BJ (cell line): ENCODE measurements around the gene NAE1. TPM values are rescaled to one million over a fixed set of nuclear protein-coding genes. Genes with fewer than 3 reads are reported as not detected.

Experiments used
- CTCF ChIA-PET: fragments of 350-600 bp; formaldehyde crosslinking; extraction: SDS; loops from one replicate; lab custom pipeline; 2021; ENCODE audit warnings: antibody characterized with exemption, inconsistent platforms; lab: Yijun Ruan, JAX
- POLR2A ChIA-PET: fragments of 300-600 bp; sonication (Branson Sonifier 250); formaldehyde crosslinking; extraction: SDS; loops from one replicate; lab custom pipeline; 2021; ENCODE audit warnings: antibody characterized with exemption; lab: Charles Lee
- DNase-seq: peaks from one replicate; pipeline ENCODE4 v3.0.0-alpha.2; 2011; ENCODE audit warnings: low read depth
- H3K27me3 ChIP-seq: 2 replicates; pipeline ENCODE4 v1.6.0; 2011; ENCODE audit warnings: low read length; ENCODE audit not compliant: control insufficient read depth, insufficient read depth
- H3K36me3 ChIP-seq: 2 replicates; pipeline ENCODE4 v1.5.1; 2011; ENCODE audit warnings: low read length; ENCODE audit not compliant: control insufficient read depth, insufficient read depth
- H3K4me3 ChIP-seq: 2 replicates; pipeline ENCODE4 v1.5.1; 2011; ENCODE audit warnings: low read depth, mild to moderate bottlenecking, control low read depth, low read length
- polyA minus RNA-seq: library from RNA; depleted of rRNA, polyadenylated mRNA; stranded (reverse); fragments of >200 nt; gene quantifications from 2 replicates; pipeline ENCODE4 v1.2.3, GENCODE V29; 2011; rRNA and poly(A)+ RNA removed
- polyA plus RNA-seq: library from polyadenylated mRNA; depleted of rRNA; stranded (reverse); fragments of >200 nt; gene quantifications from 2 replicates; pipeline ENCODE4 v1.2.3, GENCODE V29; 2011; rRNA removed
- TF ChIP-seq, protein P1 (sequence below): IDR thresholded peaks from 2 replicates; pipeline ENCODE4 v1.5.1; 2011; ENCODE audit warnings: low read depth, mild to moderate bottlenecking, control low read depth, inconsistent platforms, low read length, moderate library complexity; ENCODE audit not compliant: insufficient read depth

The NAE1 gene
- polyA plus RNA-seq (27.3 and 43.6 TPM in 2 replicates), polyA minus RNA-seq (10.4 and 15.3 TPM in 2 replicates)

DNA sequence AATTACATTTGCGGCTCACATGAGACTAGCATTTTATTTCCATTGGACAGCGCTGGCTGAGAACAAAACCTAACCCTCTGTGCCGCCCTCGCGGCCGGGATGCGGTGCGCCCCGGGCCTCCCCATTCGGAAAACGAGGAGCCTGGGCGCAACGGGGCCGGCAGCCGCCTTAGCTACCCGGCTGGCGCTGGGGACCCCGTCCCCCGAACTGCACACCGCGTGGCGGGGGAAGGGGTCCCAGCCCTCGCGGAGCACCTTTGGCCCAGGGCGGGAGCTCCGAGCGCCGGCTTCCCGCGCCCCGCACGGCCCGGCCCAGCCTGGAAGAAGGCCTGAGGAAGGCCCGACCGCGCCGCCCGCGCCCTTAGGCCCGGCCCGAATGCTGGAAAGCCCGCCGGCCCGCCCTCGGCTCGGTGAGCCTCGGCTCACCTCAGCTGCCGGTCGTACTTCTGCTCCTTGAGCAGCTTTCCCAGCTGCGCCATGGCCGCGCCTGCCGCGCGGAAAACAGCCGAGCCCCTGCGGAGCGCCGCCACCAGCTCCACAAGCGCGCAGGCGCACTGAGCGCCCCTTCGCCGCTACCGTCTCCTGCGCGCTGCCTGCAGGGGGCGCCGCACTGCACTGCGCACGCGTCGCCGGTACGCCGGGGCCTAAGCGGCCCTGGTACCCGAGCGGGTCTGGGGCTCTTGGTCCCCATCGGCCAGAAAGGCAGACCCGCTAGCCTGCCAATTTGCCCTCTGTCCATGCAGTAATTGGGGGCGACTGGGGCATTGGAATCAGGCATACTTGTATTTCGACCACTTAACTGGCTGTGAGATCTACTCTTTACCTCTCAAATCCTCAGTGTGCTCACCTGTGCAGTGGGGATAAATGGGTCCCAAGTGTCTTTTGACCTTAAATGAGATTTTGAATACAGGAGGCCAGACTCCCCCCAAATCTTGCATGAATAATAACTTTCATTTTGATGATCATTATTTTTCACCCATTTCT is at the start of gene NAE1:
NAE1 (minus strand) TSS at position 555 of the 983 bp plus-strand sequence; CDS start at position 478, 77 bp downstream.
- Histone ChIP-seq H3K27me3 (no peaks in the 10 kb centered on the region), H3K4me3 (peak within 1 kb of the TSS; percentile 73), H3K36me3 (peaks cover under 1% of the 10 kb centered on the region; the same call in 1 of the 2 replicates)
- DNase-seq, result peak; percentile 32
- POLR2A ChIA-PET, result no interaction called here
- CTCF ChIA-PET, result interaction anchor here (0.6 to 3.5 kb wide), 51 partner anchors 8 to 433 kb away, joined by 3 to 50 read pairs (median 4); partner anchors contain the start of genes CA7 and DYNC1LI2
- TF ChIP-seq, protein P1, sequence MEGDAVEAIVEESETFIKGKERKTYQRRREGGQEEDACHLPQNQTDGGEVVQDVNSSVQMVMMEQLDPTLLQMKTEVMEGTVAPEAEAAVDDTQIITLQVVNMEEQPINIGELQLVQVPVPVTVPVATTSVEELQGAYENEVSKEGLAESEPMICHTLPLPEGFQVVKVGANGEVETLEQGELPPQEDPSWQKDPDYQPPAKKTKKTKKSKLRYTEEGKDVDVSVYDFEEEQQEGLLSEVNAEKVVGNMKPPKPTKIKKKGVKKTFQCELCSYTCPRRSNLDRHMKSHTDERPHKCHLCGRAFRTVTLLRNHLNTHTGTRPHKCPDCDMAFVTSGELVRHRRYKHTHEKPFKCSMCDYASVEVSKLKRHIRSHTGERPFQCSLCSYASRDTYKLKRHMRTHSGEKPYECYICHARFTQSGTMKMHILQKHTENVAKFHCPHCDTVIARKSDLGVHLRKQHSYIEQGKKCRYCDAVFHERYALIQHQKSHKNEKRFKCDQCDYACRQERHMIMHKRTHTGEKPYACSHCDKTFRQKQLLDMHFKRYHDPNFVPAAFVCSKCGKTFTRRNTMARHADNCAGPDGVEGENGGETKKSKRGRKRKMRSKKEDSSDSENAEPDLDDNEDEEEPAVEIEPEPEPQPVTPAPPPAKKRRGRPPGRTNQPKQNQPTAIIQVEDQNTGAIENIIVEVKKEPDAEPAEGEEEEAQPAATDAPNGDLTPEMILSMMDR, result peak; percentile 86

DNA sequence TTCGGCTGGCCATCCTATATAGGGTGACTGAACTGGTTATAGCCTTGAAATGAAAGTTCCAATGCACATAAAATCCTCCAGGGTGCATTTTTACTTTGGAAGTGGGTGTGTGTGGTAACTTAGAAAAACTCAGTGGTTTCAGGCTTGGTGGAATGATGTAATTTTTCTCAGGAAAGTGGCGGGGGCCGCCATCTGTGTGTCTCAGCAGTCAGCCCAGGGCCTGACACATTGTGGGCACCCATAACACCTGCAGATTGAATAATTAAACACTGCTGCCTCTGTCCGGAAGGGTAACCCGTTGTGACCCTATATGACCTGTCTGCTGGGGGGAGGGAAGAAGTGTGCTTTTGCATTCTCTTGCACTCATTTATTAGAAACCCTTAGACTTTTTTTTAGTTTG is 47.3 kb upstream of the NAE1 start:
- DNase-seq, result no peak
- ChIA-PET CTCF (interaction anchor here (0.8 to 2.0 kb wide), 2 partner anchors 10 to 48 kb away, joined by 4 to 11 read pairs; partner anchors contain the start of gene NAE1), POLR2A (no interaction called here)
- TF ChIP-seq, protein P1, result no peak
- no peaks in the 10 kb centered on the region for H3K27me3 ChIP-seq
- H3K36me3 ChIP-seq, result no peaks in the 10 kb centered on the region
- no peak overlapping the region for H3K4me3 ChIP-seq

DNA sequence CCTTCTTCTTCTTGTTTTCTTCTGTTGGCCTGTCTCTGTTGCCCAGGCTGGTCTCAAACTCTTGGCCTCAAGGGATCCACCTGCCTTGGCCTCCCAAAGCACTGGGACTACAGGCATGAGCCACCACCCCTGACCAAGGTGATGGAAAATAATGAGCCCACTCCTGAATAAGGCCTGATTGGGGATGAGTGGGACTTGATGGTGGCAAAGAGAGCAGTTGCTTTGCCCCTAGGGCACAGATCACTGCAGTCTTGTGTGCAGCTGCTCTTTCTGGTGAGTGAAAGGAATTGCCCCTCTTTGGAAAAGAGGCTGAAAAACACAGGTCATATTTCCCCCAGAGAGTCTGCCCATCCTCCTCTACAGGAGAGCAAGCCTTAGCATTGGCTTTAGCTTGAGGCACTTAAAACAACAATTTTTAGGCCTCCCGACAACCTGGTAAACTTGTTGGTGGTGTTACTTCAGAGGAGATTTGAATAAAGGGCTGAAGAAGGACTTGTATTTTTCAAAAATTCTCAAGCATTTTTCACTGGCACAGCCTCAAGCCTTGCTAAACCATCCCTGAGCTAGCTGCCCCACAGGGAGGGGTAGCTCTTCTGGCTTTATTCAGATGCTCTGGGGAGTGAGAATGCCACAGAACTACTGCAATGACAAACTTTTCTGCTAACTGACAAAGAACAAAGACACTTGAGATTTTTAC is 43.5 kb upstream of the NAE1 start:
- DNase-seq, result no peak
- TF ChIP-seq, protein P1, result no peak
- CTCF ChIA-PET, result interaction anchor here (0.8 to 2.2 kb wide), 7 partner anchors 12 to 467 kb away, joined by 3 to 10 read pairs (median 4); partner anchors contain the start of gene NAE1

DNA sequence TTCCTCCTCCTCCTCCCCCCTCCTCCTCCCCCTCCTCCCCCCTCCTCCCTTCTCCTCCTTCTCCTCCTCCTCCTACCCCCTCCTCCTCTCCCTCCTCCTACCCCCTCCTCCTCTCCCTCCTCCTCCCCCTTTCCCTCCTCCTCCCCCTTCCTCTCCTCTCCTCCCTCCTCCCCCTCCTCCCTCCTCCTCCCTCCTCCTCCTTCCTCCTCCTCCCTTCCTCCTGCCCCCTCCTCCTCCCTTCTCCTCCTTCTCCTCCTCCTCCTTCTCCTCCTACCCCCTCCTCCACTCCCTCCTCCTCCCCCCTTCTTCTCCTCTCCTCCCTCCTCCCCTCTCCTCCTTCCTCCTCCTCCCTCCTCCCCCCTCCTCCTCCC is 42.9 kb upstream of the NAE1 start:
- H3K27me3 ChIP-seq, result no peaks in the 10 kb centered on the region
- DNase-seq, result no peak
- H3K36me3 ChIP-seq, result no peaks in the 10 kb centered on the region
- H3K4me3 ChIP-seq, result no peak overlapping the region
- POLR2A ChIA-PET, result interaction anchor here (0.6 kb wide), 1 partner anchor 69 kb away, joined by 3 read pairs; no protein-coding TSS in a partner anchor
- TF ChIP-seq, protein P1, result no peak
- CTCF ChIA-PET, result interaction anchor here (0.8 to 2.2 kb wide), 20 partner anchors 9 to 467 kb away, joined by 3 to 16 read pairs (median 7); partner anchors contain the start of genes DYNC1LI2 and NAE1

More for the DNA sequence above, 43.5 kb upstream of the NAE1 start:
- POLR2A ChIA-PET, result interaction anchor here (0.5 to 0.7 kb wide), 2 partner anchors 227 to 260 kb away, joined by 4 to 15 read pairs; no protein-coding TSS in a partner anchor
- no peaks in the 10 kb centered on the region for H3K27me3 ChIP-seq
- H3K36me3 ChIP-seq, result no peaks in the 10 kb centered on the region
- no peak overlapping the region for H3K4me3 ChIP-seq
